Measurements from ENCODE around the gene SDK1.

SDK1 gene, protein sequence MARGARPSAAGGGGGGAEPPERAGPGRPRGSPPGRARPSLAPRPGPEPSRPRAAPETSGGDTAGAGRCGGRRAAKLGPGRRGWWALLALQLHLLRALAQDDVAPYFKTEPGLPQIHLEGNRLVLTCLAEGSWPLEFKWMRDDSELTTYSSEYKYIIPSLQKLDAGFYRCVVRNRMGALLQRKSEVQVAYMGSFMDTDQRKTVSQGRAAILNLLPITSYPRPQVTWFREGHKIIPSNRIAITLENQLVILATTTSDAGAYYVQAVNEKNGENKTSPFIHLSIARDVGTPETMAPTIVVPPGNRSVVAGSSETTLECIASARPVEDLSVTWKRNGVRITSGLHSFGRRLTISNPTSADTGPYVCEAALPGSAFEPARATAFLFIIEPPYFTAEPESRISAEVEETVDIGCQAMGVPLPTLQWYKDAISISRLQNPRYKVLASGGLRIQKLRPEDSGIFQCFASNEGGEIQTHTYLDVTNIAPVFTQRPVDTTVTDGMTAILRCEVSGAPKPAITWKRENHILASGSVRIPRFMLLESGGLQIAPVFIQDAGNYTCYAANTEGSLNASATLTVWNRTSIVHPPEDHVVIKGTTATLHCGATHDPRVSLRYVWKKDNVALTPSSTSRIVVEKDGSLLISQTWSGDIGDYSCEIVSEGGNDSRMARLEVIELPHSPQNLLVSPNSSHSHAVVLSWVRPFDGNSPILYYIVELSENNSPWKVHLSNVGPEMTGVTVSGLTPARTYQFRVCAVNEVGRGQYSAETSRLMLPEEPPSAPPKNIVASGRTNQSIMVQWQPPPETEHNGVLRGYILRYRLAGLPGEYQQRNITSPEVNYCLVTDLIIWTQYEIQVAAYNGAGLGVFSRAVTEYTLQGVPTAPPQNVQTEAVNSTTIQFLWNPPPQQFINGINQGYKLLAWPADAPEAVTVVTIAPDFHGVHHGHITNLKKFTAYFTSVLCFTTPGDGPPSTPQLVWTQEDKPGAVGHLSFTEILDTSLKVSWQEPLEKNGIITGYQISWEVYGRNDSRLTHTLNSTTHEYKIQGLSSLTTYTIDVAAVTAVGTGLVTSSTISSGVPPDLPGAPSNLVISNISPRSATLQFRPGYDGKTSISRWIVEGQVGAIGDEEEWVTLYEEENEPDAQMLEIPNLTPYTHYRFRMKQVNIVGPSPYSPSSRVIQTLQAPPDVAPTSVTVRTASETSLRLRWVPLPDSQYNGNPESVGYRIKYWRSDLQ (N-terminal part only)

DNA sequence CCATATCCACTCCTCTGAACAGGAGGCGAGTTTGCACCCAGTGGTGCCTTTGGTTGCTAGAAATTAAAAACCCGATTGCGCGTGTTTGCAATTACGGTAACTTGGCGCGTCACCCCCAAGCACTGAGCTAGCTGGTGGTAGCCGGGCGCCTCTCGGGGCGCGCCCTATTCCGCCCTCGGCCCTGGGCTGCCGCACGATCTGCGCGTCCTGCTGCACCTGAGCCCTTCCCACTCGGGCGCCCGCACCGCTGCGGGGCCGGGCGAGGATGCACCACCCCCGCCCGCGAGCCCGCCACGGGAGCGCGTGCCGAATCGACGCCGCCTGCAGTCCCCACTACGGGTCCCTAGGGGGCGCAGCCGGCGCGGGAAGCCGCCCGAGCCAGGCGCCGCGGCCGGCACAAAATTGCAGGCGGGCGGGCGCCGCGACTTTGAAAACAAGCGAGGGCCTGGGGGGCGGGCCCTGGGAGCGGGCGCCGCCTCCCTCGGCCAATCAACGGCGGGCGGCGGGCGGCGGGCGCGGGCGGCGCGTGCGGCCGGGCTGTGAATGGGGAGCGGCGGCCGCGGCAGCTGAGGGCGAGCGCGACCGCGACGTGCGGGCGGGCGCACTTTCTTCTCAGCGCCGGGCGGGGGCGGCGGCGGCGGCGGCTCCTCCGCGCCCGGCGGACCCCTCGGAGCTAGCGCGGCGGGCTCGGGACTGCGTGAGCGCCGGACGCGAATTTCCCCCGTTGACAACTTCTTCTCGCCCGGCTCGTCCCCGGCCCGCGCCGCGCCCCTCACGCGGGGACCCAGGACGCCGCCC lies at the start of gene SDK1:
TSS of gene SDK1 (plus strand) at position 602 of the 798 bp plus-strand sequence. CDS start 335 bp downstream, outside the sequence.
- peak within 1 kb of the TSS; percentile 13 for H3K4me3 ChIP-seq (ENCODE audit: control insufficient read depth, low read depth, low read length)
- peak; percentile 38 for TF ChIP-seq CTCF (conservative IDR thresholded peaks at IDR 0.05; ENCODE audit: control insufficient read depth, insufficient read depth, low read depth, low read length)
- DNase-seq (ENCODE audit: low read depth): peak; percentile 79

DNA sequence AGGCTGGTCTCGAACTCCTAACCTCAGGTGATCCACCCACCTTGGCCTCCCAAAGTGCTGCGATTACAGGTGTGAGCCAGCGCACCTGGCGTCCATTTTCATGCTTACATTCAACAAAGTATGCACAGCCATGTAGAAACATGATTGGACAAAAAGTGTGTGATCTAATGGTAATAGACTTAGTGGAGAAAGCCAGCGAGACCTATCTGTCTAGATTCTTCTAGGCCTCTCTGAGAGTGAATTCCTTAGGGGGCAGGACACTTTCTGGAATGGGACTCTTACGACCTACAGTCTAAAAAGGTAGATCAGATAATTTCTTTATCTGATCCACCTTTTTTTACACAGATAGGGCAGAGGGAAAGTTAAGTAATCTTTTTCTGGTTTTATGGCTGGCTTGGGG lies 46.3 kb upstream of the SDK1 start:
- TF ChIP-seq CTCF (conservative IDR thresholded peaks at IDR 0.05; ENCODE audit: control insufficient read depth, insufficient read depth, low read depth, low read length): no peak
- H3K4me3 ChIP-seq (ENCODE audit: control insufficient read depth, low read depth, low read length): no peak overlapping the region
- DNase-seq (ENCODE audit: low read depth): no peak

DNA sequence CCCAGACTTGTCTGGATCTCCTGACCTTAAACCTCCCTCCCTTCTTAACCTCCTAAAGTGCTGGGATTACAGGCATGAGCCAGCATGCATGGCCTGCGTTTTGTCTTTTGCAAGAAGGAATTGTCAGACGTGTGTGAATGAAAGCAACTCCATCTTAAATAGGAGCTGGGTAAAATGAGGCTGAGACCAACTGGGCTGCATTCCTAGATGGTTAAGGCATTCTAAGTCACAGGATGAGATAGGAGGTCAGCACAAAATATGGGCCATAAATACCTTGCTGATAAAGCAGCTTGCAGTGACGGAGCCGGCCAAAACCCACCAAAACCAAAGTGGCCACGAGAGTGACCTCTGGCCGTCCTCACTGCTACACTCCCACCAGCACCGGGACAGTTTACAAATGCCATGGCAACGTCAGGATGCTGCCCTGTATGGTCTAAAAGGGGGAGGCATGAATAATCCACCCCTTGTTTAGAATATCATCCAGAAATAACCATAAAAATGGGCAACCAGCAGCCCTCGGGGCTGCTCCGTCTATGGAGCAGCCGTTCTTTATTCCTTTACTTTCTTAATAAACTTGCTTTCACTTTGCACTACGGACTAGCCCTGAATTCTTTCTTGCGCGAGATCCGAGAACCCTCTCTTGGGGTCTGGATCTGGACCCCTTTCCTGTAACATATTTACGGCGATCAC lies 41.2 kb upstream of the SDK1 start:
- peak overlapping the region; percentile 66 for H3K4me3 ChIP-seq (ENCODE audit: control insufficient read depth, low read depth, low read length)
- DNase-seq (ENCODE audit: low read depth): peak; percentile 38
- no peak for TF ChIP-seq CTCF (conservative IDR thresholded peaks at IDR 0.05; ENCODE audit: control insufficient read depth, insufficient read depth, low read depth, low read length)

GRCh38 chr7:3260401-3260715 lies 40.7 kb upstream of the SDK1 start:
- H3K4me3 ChIP-seq (ENCODE audit: control insufficient read depth, low read depth, low read length): peak overlapping the region; percentile 66
- peak; percentile 69 for DNase-seq (ENCODE audit: low read depth)
- TF ChIP-seq CTCF (conservative IDR thresholded peaks at IDR 0.05; ENCODE audit: control insufficient read depth, insufficient read depth, low read depth, low read length): no peak

DNA sequence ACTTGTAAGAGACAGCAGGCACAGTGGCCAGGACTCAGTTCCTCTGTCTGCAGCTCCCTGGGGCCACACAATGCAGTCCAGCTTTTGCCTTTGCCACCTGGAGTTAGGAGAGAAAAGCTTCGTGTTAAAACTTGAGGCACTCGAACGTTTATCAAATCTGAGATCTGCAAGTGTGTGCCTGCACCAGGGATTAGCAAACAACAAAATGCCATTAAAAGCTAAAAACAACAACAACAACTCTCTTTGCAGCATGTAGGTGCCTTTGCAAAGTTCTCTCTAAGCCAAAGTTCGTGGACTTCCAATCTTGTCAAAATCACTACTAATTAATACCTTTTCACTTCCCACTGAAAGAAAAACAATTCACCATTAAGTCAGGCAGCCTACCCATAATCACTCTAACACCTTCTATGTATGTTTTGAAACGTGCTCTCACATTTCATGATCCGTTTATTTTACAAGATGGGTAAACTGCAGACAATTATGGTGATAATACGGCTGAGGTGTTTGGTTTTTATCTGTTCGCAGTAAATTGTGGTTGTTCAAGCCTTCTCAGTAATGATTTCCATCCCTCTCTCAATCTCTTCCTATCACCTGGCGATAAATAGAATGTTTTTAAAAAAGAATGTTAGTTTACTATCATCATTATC lies 36.2 kb upstream of the SDK1 start:
- H3K4me3 ChIP-seq (ENCODE audit: control insufficient read depth, low read depth, low read length): no peak overlapping the region
- no peak for DNase-seq (ENCODE audit: low read depth)
- no peak for TF ChIP-seq CTCF (conservative IDR thresholded peaks at IDR 0.05; ENCODE audit: control insufficient read depth, insufficient read depth, low read depth, low read length)

Measured in fibroblast of mammary gland (primary cell).